GM23338 (cell line): ENCODE data around the gene AHDC1. TPM values are rescaled to one million over a fixed set of nuclear protein-coding genes. Genes with fewer than 3 reads are reported as not detected.

Source experiments
- ATAC-seq: fragments of 200-7000 bp; cut with Tn5 transposase; 3 replicates; pipeline ENCODE4 v1.9.1; 2020
- DNase-seq: peaks from one replicate; pipeline ENCODE4 v3.0.0-alpha.2; 2015; ENCODE audit warnings: low spot score
- H2AFZ ChIP-seq: fragments of 200-600 bp; sonication (generic); 2 replicates; pipeline ENCODE4 v1.8.0; 2016; ENCODE audit warnings: antibody characterized with exemption, mild to moderate bottlenecking, moderate library complexity
- H3F3A ChIP-seq: fragments of 200-600 bp; sonication (generic); replicated peaks from 2 replicates; pipeline ENCODE4 v1.8.0; 2017; ENCODE audit warnings: antibody characterized with exemption, mixed run types, low read depth
- H3K27ac ChIP-seq: fragments of 200-600 bp; sonication (generic); 2 replicates; pipeline ENCODE4 v1.6.1; 2016; ENCODE audit warnings: low read depth
- H3K27me3 ChIP-seq: fragments of 200-600 bp; sonication (generic); 2 replicates; pipeline ENCODE4 v1.8.0; 2016; ENCODE audit warnings: mild to moderate bottlenecking, mixed run types, moderate library complexity; ENCODE audit not compliant: insufficient read depth
- H3K36me3 ChIP-seq: fragments of 200-600 bp; sonication (generic); 2 replicates; pipeline ENCODE4 v1.8.0; 2016; ENCODE audit warnings: mild to moderate bottlenecking; ENCODE audit not compliant: insufficient read depth
- H3K4me1 ChIP-seq: fragments of 200-600 bp; sonication (generic); 2 replicates; pipeline ENCODE4 v1.8.0; 2016; ENCODE audit warnings: mild to moderate bottlenecking, moderate library complexity; ENCODE audit not compliant: insufficient read depth
- H3K4me2 ChIP-seq: fragments of 200-600 bp; sonication (generic); 2 replicates; pipeline ENCODE4 v1.7.1; 2017; ENCODE audit warnings: mixed run types
- H3K4me3 ChIP-seq: fragments of 200-600 bp; sonication (generic); 2 replicates; pipeline ENCODE4 v1.6.1; 2016; ENCODE audit warnings: mixed run types
- H3K79me2 ChIP-seq: fragments of 200-600 bp; sonication (generic); replicated peaks from 2 replicates; pipeline ENCODE4 v1.8.0; 2017; ENCODE audit warnings: mild to moderate bottlenecking; ENCODE audit not compliant: insufficient read depth
- H3K9me2 ChIP-seq: fragments of 200-600 bp; sonication (generic); 2 replicates; pipeline ENCODE4 v1.8.0; 2017; ENCODE audit not compliant: insufficient read depth
- H4K20me1 ChIP-seq: fragments of 200-600 bp; sonication (generic); replicated peaks from 2 replicates; pipeline ENCODE4 v1.8.0; 2017; ENCODE audit warnings: mild to moderate bottlenecking; ENCODE audit not compliant: insufficient read depth
- H3K27ac Mint-ChIP-seq: 2 replicates; pipeline ENCODE4 v1.8.0; 2020; ENCODE audit warnings: inconsistent platforms, mild to moderate bottlenecking, moderate library complexity, mixed read lengths
- H3K27me3 Mint-ChIP-seq: 3 replicates; pipeline ENCODE4 v1.8.0; 2022; ENCODE audit warnings: low read depth, mild to moderate bottlenecking, moderate library complexity, mixed read lengths, inconsistent platforms; ENCODE audit not compliant: insufficient read depth, poor library complexity
- H3K36me3 Mint-ChIP-seq: 3 replicates; pipeline ENCODE4 v1.8.0; 2021; ENCODE audit warnings: low read depth, mild to moderate bottlenecking, inconsistent platforms, moderate library complexity, mixed read lengths
- H3K4me1 Mint-ChIP-seq: 3 replicates; pipeline ENCODE4 v1.8.0; 2020; ENCODE audit warnings: mild to moderate bottlenecking, inconsistent platforms, mixed read lengths
- H3K4me3 Mint-ChIP-seq: 3 replicates; pipeline ENCODE4 v1.8.0; 2021; ENCODE audit warnings: moderate library complexity, mild to moderate bottlenecking, inconsistent platforms, mixed read lengths
- H3K9me3 Mint-ChIP-seq: 3 replicates; pipeline ENCODE4 v1.8.0; 2020; ENCODE audit warnings: moderate library complexity, mild to moderate bottlenecking, inconsistent platforms, mixed read lengths
- CREB1 ChIP-seq: fragments of 250-450 bp; sonication (Bioruptor Pico); IDR thresholded peaks from 2 replicates; pipeline ENCODE4 v1.5.0; 2020; ENCODE audit warnings: low read depth, mild to moderate bottlenecking, moderate library complexity
- CTCF ChIP-seq, 2 experiments: fragments of 200-600 bp in 1 of 2; sonication (generic) in 1 of 2; conservative IDR thresholded peaks; 2 replicates each; pipeline versions ENCODE4 v1.5.1 to v1.6.1; 2016 to 2017; ENCODE audit warnings: antibody characterized with exemption in 2 of 2, low read depth in 2 of 2, mild to moderate bottlenecking in 2 of 2, moderate library complexity in 1 of 2
- ETS1 ChIP-seq: IDR thresholded peaks from 2 replicates; pipeline ENCODE4 v1.6.1; 2016; ENCODE audit warnings: antibody characterized with exemption
- EZH2 ChIP-seq: fragments of 200-600 bp; sonication (generic); IDR thresholded peaks from one replicate; pipeline ENCODE4 v1.8.0; 2017; ENCODE audit warnings: antibody characterized with exemption, mild to moderate bottlenecking, low read depth; ENCODE audit not compliant: unreplicated experiment
- EZH2phosphoT487 ChIP-seq: fragments of 200-600 bp; sonication (generic); IDR thresholded peaks from one replicate; pipeline ENCODE4 v1.8.1; 2018; ENCODE audit warnings: antibody characterized with exemption; ENCODE audit not compliant: unreplicated experiment
- JUNB ChIP-seq: IDR thresholded peaks from one replicate; pipeline ENCODE4 v1.6.1; 2016; ENCODE audit warnings: antibody characterized with exemption; ENCODE audit not compliant: unreplicated experiment
- NANOG ChIP-seq: IDR thresholded peaks from 2 replicates; pipeline ENCODE4 v1.6.1; 2016; ENCODE audit warnings: antibody characterized with exemption, borderline replicate concordance
- POLR2AphosphoS5 ChIP-seq: IDR thresholded peaks from 2 replicates; pipeline ENCODE4 v1.6.1; 2016; ENCODE audit warnings: antibody characterized with exemption, low read depth
- REST ChIP-seq: IDR thresholded peaks from one replicate; pipeline ENCODE4 v1.6.1; 2018; ENCODE audit warnings: antibody characterized with exemption; ENCODE audit not compliant: unreplicated experiment
- STAT1 ChIP-seq: IDR thresholded peaks from one replicate; pipeline ENCODE4 v1.6.1; 2016; ENCODE audit warnings: antibody characterized with exemption; ENCODE audit not compliant: unreplicated experiment
- ZNF114 ChIP-seq: fragments of 250-450 bp; sonication (Bioruptor Pico); IDR thresholded peaks from 2 replicates; pipeline ENCODE4 v1.5.0; 2020; ENCODE audit warnings: mild to moderate bottlenecking, moderate library complexity
- ZNF331 ChIP-seq: fragments of 250-450 bp; sonication (Bioruptor Pico); IDR thresholded peaks from 2 replicates; pipeline ENCODE4 v1.5.0; 2020; ENCODE audit warnings: low read depth, mild to moderate bottlenecking, moderate library complexity
- ZNF462 ChIP-seq: fragments of 250-450 bp; sonication (Bioruptor Pico); IDR thresholded peaks from 2 replicates; pipeline ENCODE4 v1.5.0; 2020; ENCODE audit warnings: mild to moderate bottlenecking, moderate library complexity
- polyA plus RNA-seq: library from polyadenylated mRNA; unstranded; fragments of >200 nt; fragmentation: Nextera tagmentation; extraction: Ambion mirVana; gene quantifications from 2 replicates; pipeline ENCODE4 v1.2.1, GENCODE V29; 2016
- total RNA-seq: library from RNA; depleted of rRNA; stranded (reverse); fragments of >200 nt; shearing (Covaris generic); gene quantifications from 2 replicates; pipeline ENCODE4 v1.2.3, GENCODE V29; 2014

Gene AHDC1
- total and polyA plus RNA-seq, 2 experiments from 2014 or later = 8.3 to 22.2 TPM

GRCh38 chr1:27538793-27539192 is 65.2 kb downstream of the AHDC1 start:
- Mint-ChIP-seq H3K4me3 (no peak overlapping the region), H3K27me3 (peaks cover 26% of the 10 kb centered on the region), H3K27ac (no peak overlapping the region), H3K9me3 (no peaks in the 10 kb centered on the region), H3K4me1 (peaks cover 68% of the 10 kb centered on the region), H3K36me3 (peaks cover 8% of the 10 kb centered on the region)
- 0 out of 2 replicates have a peak, but pooled peaks cover 15% of the 10 kb centered on the region for H3F3A ChIP-seq
- H3K4me1 ChIP-seq = peaks cover 51% of the 10 kb centered on the region
- no peak overlapping the region for H2AFZ ChIP-seq
- ATAC-seq (no peak), DNase-seq (no peak)
- TF ChIP-seq ZNF462 (CRISPR knock-in tag) (no peak), CTCF (conservative IDR thresholded peaks at IDR 0.05; ENCODE audit: low read depth in 2 of 2) (no peak), EZH2 (no peak), JUNB (no peak), NANOG (no peak), REST (no peak), STAT1 (no peak), EZH2phosphoT487 (no peak), POLR2AphosphoS5 (no peak), ZNF114 (CRISPR knock-in tag) (no peak), ETS1 (no peak), CREB1 (CRISPR knock-in tag) (no peak), ZNF331 (CRISPR knock-in tag) (no peak)
- no peak overlapping the region for H3K4me3 ChIP-seq
- no peaks in the 10 kb centered on the region for H4K20me1 ChIP-seq
- H3K27ac ChIP-seq = no peak overlapping the region
- no peaks in the 10 kb centered on the region for H3K27me3 ChIP-seq
- H3K9me2 ChIP-seq = no peaks in the 10 kb centered on the region
- no peaks in the 10 kb centered on the region for H3K36me3 ChIP-seq
- H3K4me2 ChIP-seq = no peak overlapping the region
- no peaks in the 10 kb centered on the region for H3K79me2 ChIP-seq
